HEK293 (cell line): ENCODE measurements around the gene POLR1G.

ENCODE experiments used
- KLF1 ChIP-seq: fragments of 450-650 bp; formaldehyde crosslinking; IDR thresholded peaks from 2 replicates; pipeline ENCODE4 v1.5.1; 2016; ENCODE audit warnings: missing biosample characterization, missing genetic modification characterization
- MZF1 ChIP-seq: fragments of 450-650 bp; formaldehyde crosslinking; IDR thresholded peaks from 2 replicates; pipeline ENCODE4 v1.5.1; 2017; ENCODE audit warnings: missing biosample characterization, missing genetic modification characterization, borderline replicate concordance
- PRDM1 ChIP-seq: fragments of 450-650 bp; formaldehyde crosslinking; IDR thresholded peaks from 2 replicates; pipeline ENCODE4; 2016; ENCODE audit warnings: missing biosample characterization, missing genetic modification characterization
- TCF7L2 ChIP-seq: IDR thresholded peaks from 2 replicates; pipeline ENCODE4 v1.6.1; 2011; ENCODE audit warnings: low read depth, mild to moderate bottlenecking, inconsistent platforms, low read length, moderate library complexity, borderline replicate concordance
- ZBTB17 ChIP-seq: fragments of 450-650 bp; formaldehyde crosslinking; IDR thresholded peaks from 2 replicates; pipeline ENCODE4 v1.5.1; 2016; ENCODE audit warnings: missing biosample characterization, missing genetic modification characterization
- ZFP37 ChIP-seq: fragments of 450-650 bp; formaldehyde crosslinking; IDR thresholded peaks from 2 replicates; pipeline ENCODE4 v1.5.1; 2016; ENCODE audit warnings: missing biosample characterization, missing genetic modification characterization
- ZFP69B ChIP-seq: fragments of 450-650 bp; formaldehyde crosslinking; IDR thresholded peaks from 2 replicates; pipeline ENCODE4 v1.5.1; 2016; ENCODE audit warnings: missing biosample characterization, missing genetic modification characterization
- ZNF221 ChIP-seq: fragments of 450-650 bp; formaldehyde crosslinking; IDR thresholded peaks from 2 replicates; pipeline ENCODE4 v1.5.1; 2017; ENCODE audit warnings: missing biosample characterization, missing genetic modification characterization, borderline replicate concordance
- ZNF223 ChIP-seq: fragments of 450-650 bp; formaldehyde crosslinking; IDR thresholded peaks from 2 replicates; pipeline ENCODE4 v1.5.1; 2016; ENCODE audit warnings: missing biosample characterization, missing genetic modification characterization
- ZNF335 ChIP-seq: fragments of 450-650 bp; formaldehyde crosslinking; conservative IDR thresholded peaks from 2 replicates; pipeline ENCODE4 v1.5.1; 2016; ENCODE audit warnings: missing biosample characterization, missing genetic modification characterization
- ZNF416 ChIP-seq: fragments of 450-650 bp; formaldehyde crosslinking; IDR thresholded peaks from 2 replicates; pipeline ENCODE4 v1.5.1; 2016; ENCODE audit warnings: missing biosample characterization, missing genetic modification characterization
- ZNF433 ChIP-seq: fragments of 450-650 bp; formaldehyde crosslinking; IDR thresholded peaks from 2 replicates; pipeline ENCODE4 v1.5.1; 2016; ENCODE audit warnings: missing biosample characterization, missing genetic modification characterization, low read depth
- ZNF473 ChIP-seq: fragments of 450-650 bp; formaldehyde crosslinking; IDR thresholded peaks from 2 replicates; pipeline ENCODE4 v1.5.1; 2017; ENCODE audit warnings: missing biosample characterization, missing genetic modification characterization
- ZNF510 ChIP-seq: fragments of 450-650 bp; formaldehyde crosslinking; IDR thresholded peaks from 2 replicates; pipeline ENCODE4 v1.5.1; 2018; ENCODE audit warnings: mild to moderate bottlenecking, missing genetic modification characterization, missing biosample characterization; ENCODE audit not compliant: insufficient replicate concordance
- ZNF571 ChIP-seq: fragments of 450-650 bp; formaldehyde crosslinking; IDR thresholded peaks from 2 replicates; pipeline ENCODE4 v1.5.0; 2017; ENCODE audit warnings: missing biosample characterization, missing genetic modification characterization
- ZNF654 ChIP-seq: fragments of 450-650 bp; formaldehyde crosslinking; IDR thresholded peaks from 2 replicates; pipeline ENCODE4 v1.5.1; 2016; ENCODE audit warnings: low read depth, missing biosample characterization, missing genetic modification characterization
- ZNF777 ChIP-seq: fragments of 450-650 bp; formaldehyde crosslinking; IDR thresholded peaks from 2 replicates; pipeline ENCODE4 v1.5.1; 2017; ENCODE audit warnings: missing biosample characterization, missing genetic modification characterization, borderline replicate concordance
- ZNF830 ChIP-seq: fragments of 450-650 bp; IDR thresholded peaks from 2 replicates; pipeline ENCODE4 v1.5.0; 2018; ENCODE audit warnings: missing biosample characterization, missing genetic modification characterization, low read depth, mild to moderate bottlenecking, moderate library complexity
- ZSCAN30 ChIP-seq: fragments of 450-650 bp; IDR thresholded peaks from 2 replicates; pipeline ENCODE4 v1.5.1; 2018; ENCODE audit warnings: missing biosample characterization, mild to moderate bottlenecking, missing genetic modification characterization, moderate library complexity
- TF ChIP-seq, protein P1 (sequence below): fragments of 450-650 bp; formaldehyde crosslinking; IDR thresholded peaks from 2 replicates; pipeline ENCODE4 v1.5.1; 2016; ENCODE audit warnings: missing biosample characterization, missing genetic modification characterization
- TF ChIP-seq, protein P2 (sequence below): fragments of 450-650 bp; formaldehyde crosslinking; IDR thresholded peaks from 2 replicates; pipeline ENCODE4 v1.5.1; 2016; ENCODE audit warnings: missing biosample characterization, missing genetic modification characterization, borderline replicate concordance
- TF ChIP-seq, protein P3 (sequence below): fragments of 450-650 bp; formaldehyde crosslinking; IDR thresholded peaks from 2 replicates; pipeline ENCODE4 v1.5.1; 2016; ENCODE audit warnings: missing biosample characterization, missing genetic modification characterization, borderline replicate concordance
- TF ChIP-seq, protein P4 (sequence below): fragments of 450-650 bp; formaldehyde crosslinking; IDR thresholded peaks from 2 replicates; pipeline ENCODE4 v1.5.1; 2016; ENCODE audit warnings: missing biosample characterization, missing genetic modification characterization
- TF ChIP-seq, protein P5 (sequence below): fragments of 450-650 bp; formaldehyde crosslinking; IDR thresholded peaks from 2 replicates; pipeline ENCODE4 v1.5.1; 2016; ENCODE audit warnings: missing biosample characterization, missing genetic modification characterization
- TF ChIP-seq, protein P6 (sequence below): fragments of 450-650 bp; formaldehyde crosslinking; IDR thresholded peaks from 2 replicates; pipeline ENCODE4 v1.5.1; 2017; ENCODE audit warnings: missing biosample characterization, missing genetic modification characterization

Gene POLR1G

DNA sequence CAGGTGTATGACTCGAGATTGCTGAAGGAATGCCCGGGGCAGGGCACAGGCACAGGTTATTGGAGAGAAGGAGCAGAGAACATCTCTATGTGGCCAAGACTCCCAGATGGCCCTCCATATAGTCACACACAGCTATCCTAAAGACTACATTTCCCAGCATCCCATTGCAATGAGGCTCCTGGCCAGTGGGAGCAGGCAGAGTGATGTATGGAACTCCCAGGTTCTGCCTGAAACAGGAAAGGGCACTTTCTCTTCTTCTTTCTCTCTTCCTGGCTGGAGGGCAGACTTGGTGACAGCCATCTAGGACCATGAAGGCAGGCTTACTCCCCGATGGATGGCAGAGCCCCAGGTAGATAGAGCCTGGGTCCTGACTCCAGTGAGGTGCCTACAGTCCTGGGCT, 15.1 kb upstream of the POLR1G start (continued):
- TF ChIP-seq, protein P1, sequence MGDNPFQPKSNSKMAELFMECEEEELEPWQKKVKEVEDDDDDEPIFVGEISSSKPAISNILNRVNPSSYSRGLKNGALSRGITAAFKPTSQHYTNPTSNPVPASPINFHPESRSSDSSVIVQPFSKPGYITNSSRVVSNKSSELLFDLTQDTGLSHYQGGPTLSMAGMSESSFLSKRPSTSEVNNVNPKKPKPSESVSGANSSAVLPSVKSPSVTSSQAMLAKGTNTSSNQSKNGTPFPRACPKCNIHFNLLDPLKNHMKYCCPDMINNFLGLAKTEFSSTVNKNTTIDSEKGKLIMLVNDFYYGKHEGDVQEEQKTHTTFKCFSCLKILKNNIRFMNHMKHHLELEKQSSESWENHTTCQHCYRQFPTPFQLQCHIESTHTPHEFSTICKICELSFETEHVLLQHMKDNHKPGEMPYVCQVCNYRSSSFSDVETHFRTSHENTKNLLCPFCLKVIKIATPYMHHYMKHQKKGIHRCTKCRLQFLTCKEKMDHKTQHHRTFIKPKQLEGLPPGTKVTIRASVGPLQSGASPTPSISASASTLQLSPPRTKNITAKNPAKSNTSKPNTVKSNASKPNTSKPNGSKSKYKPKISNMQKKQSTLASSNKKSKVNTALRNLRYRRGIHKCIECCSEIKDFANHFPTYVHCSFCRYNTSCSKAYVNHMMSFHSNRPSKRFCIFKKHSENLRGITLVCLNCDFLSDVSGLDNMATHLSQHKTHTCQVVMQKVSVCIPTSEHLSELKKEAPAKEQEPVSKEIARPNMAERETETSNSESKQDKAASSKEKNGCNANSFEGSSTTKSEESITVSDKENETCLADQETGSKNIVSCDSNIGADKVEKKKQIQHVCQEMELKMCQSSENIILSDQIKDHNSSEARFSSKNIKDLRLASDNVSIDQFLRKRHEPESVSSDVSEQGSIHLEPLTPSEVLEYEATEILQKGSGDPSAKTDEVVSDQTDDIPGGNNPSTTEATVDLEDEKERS (tag by site-specific recombination), result no peak
- TF ChIP-seq, protein P2, sequence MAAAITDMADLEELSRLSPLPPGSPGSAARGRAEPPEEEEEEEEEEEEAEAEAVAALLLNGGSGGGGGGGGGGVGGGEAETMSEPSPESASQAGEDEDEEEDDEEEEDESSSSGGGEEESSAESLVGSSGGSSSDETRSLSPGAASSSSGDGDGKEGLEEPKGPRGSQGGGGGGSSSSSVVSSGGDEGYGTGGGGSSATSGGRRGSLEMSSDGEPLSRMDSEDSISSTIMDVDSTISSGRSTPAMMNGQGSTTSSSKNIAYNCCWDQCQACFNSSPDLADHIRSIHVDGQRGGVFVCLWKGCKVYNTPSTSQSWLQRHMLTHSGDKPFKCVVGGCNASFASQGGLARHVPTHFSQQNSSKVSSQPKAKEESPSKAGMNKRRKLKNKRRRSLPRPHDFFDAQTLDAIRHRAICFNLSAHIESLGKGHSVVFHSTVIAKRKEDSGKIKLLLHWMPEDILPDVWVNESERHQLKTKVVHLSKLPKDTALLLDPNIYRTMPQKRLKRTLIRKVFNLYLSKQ (tag by site-specific recombination), result no peak
- TF ChIP-seq ZNF335 (tag by site-specific recombination) (peak; percentile 95), ZNF221 (tag by site-specific recombination) (no peak), ZNF416 (tag by site-specific recombination) (no peak), ZFP69B (tag by site-specific recombination) (no peak), ZSCAN30 (tag by site-specific recombination) (peak; percentile 85), ZNF473 (tag by site-specific recombination) (no peak), ZNF571 (tag by site-specific recombination) (no peak), ZNF777 (tag by site-specific recombination) (no peak), ZNF433 (no peak), ZNF654 (tag by site-specific recombination) (no peak), ZNF510 (tag by site-specific recombination) (no peak), MZF1 (tag by site-specific recombination) (no peak), ZFP37 (tag by site-specific recombination) (no peak), ZNF830 (tag by site-specific recombination) (no peak), ZBTB17 (tag by site-specific recombination) (peak; percentile 92), ZNF223 (tag by site-specific recombination) (no peak), PRDM1 (tag by site-specific recombination) (peak; percentile 43; the same call in 1 of the 2 replicates), TCF7L2 (no peak), KLF1 (tag by site-specific recombination) (no peak)
- TF ChIP-seq, protein P3, sequence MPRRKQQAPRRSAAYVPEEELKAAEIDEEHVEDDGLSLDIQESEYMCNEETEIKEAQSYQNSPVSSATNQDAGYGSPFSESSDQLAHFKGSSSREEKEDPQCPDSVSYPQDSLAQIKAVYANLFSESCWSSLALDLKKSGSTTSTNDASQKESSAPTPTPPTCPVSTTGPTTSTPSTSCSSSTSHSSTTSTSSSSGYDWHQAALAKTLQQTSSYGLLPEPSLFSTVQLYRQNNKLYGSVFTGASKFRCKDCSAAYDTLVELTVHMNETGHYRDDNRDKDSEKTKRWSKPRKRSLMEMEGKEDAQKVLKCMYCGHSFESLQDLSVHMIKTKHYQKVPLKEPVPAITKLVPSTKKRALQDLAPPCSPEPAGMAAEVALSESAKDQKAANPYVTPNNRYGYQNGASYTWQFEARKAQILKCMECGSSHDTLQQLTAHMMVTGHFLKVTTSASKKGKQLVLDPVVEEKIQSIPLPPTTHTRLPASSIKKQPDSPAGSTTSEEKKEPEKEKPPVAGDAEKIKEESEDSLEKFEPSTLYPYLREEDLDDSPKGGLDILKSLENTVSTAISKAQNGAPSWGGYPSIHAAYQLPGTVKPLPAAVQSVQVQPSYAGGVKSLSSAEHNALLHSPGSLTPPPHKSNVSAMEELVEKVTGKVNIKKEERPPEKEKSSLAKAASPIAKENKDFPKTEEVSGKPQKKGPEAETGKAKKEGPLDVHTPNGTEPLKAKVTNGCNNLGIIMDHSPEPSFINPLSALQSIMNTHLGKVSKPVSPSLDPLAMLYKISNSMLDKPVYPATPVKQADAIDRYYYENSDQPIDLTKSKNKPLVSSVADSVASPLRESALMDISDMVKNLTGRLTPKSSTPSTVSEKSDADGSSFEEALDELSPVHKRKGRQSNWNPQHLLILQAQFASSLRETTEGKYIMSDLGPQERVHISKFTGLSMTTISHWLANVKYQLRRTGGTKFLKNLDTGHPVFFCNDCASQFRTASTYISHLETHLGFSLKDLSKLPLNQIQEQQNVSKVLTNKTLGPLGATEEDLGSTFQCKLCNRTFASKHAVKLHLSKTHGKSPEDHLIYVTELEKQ (tag by site-specific recombination), result no peak
- TF ChIP-seq, protein P4, sequence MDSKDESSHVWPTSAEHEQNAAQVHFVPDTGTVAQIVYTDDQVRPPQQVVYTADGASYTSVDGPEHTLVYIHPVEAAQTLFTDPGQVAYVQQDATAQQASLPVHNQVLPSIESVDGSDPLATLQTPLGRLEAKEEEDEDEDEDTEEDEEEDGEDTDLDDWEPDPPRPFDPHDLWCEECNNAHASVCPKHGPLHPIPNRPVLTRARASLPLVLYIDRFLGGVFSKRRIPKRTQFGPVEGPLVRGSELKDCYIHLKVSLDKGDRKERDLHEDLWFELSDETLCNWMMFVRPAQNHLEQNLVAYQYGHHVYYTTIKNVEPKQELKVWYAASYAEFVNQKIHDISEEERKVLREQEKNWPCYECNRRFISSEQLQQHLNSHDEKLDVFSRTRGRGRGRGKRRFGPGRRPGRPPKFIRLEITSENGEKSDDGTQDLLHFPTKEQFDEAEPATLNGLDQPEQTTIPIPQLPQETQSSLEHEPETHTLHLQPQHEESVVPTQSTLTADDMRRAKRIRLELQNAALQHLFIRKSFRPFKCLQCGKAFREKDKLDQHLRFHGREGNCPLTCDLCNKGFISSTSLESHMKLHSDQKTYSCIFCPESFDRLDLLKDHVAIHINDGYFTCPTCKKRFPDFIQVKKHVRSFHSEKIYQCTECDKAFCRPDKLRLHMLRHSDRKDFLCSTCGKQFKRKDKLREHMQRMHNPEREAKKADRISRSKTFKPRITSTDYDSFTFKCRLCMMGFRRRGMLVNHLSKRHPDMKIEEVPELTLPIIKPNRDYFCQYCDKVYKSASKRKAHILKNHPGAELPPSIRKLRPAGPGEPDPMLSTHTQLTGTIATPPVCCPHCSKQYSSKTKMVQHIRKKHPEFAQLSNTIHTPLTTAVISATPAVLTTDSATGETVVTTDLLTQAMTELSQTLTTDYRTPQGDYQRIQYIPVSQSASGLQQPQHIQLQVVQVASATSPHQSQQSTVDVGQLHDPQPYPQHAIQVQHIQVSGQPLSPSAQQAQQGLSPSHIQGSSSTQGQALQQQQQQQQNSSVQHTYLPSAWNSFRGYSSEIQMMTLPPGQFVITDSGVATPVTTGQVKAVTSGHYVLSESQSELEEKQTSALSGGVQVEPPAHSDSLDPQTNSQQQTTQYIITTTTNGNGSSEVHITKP (tag by site-specific recombination), result no peak
- TF ChIP-seq, protein P5, sequence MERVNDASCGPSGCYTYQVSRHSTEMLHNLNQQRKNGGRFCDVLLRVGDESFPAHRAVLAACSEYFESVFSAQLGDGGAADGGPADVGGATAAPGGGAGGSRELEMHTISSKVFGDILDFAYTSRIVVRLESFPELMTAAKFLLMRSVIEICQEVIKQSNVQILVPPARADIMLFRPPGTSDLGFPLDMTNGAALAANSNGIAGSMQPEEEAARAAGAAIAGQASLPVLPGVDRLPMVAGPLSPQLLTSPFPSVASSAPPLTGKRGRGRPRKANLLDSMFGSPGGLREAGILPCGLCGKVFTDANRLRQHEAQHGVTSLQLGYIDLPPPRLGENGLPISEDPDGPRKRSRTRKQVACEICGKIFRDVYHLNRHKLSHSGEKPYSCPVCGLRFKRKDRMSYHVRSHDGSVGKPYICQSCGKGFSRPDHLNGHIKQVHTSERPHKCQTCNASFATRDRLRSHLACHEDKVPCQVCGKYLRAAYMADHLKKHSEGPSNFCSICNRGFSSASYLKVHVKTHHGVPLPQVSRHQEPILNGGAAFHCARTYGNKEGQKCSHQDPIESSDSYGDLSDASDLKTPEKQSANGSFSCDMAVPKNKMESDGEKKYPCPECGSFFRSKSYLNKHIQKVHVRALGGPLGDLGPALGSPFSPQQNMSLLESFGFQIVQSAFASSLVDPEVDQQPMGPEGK (tag by site-specific recombination), result no peak
- TF ChIP-seq, protein P6, sequence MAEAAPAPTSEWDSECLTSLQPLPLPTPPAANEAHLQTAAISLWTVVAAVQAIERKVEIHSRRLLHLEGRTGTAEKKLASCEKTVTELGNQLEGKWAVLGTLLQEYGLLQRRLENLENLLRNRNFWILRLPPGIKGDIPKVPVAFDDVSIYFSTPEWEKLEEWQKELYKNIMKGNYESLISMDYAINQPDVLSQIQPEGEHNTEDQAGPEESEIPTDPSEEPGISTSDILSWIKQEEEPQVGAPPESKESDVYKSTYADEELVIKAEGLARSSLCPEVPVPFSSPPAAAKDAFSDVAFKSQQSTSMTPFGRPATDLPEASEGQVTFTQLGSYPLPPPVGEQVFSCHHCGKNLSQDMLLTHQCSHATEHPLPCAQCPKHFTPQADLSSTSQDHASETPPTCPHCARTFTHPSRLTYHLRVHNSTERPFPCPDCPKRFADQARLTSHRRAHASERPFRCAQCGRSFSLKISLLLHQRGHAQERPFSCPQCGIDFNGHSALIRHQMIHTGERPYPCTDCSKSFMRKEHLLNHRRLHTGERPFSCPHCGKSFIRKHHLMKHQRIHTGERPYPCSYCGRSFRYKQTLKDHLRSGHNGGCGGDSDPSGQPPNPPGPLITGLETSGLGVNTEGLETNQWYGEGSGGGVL (tag by site-specific recombination), result no peak
